SK-N-SH (cell line): ENCODE results near the gene LOC128125822.

ENCODE experiments used
- CTCF ChIA-PET: fragments of 300-600, 350-600 bp; formaldehyde crosslinking; extraction: SDS; loops from one replicate; lab custom pipeline; 2021; lab: Yijun Ruan, JAX
- POLR2A ChIA-PET: fragments of 350-600 bp; sonication (Branson Sonifier 250); formaldehyde crosslinking; extraction: SDS; loops from one replicate; lab custom pipeline; 2020; ENCODE audit warnings: antibody characterized with exemption, inconsistent platforms; lab: Yijun Ruan, JAX
- DNase-seq: peaks from one replicate; pipeline ENCODE4 v3.0.0; 2012
- H2AFZ ChIP-seq: fragments of 200-600 bp; sonication (generic); 2 replicates; pipeline ENCODE4 v1.8.1; 2016; ENCODE audit warnings: antibody characterized with exemption, mild to moderate bottlenecking, low read depth
- H3F3A ChIP-seq: fragments of 200-600 bp; sonication (generic); replicated peaks from 2 replicates; pipeline ENCODE3; 2016; ENCODE audit warnings: antibody characterized with exemption, mild to moderate bottlenecking; ENCODE audit not compliant: insufficient read depth
- H3K27ac ChIP-seq, 2 experiments: fragments of 200-500 bp in 1 of 2; fragments of 200-600 bp in 1 of 2; sonication (Bioruptor generic) in 1 of 2; sonication (generic), shearing (Covaris generic) in 1 of 2; 2 replicates each; pipeline versions ENCODE4 v1.5.1 to v1.6.1; 2014 to 2016; ENCODE audit warnings: low read depth in 2 of 2, inconsistent platforms in 1 of 2, low read length in 1 of 2, mild to moderate bottlenecking in 1 of 2, mixed read lengths in 1 of 2
- H3K27me3 ChIP-seq: fragments of 200-600 bp; sonication (generic), shearing (Covaris generic); 2 replicates; pipeline ENCODE4 v1.6.1; 2016; ENCODE audit warnings: mixed run types; ENCODE audit not compliant: insufficient read depth
- H3K36me3 ChIP-seq, 2 experiments: fragments of 200-500 bp in 1 of 2; fragments of 200-600 bp in 1 of 2; sonication (Bioruptor generic) in 1 of 2; sonication (generic) in 1 of 2; replicated peaks in 1 of 2; 2 replicates each; pipeline versions ENCODE3 to v1.5.1; 2014 to 2016; ENCODE audit warnings: low read length in 1 of 2, mild to moderate bottlenecking in 1 of 2; ENCODE audit not compliant: insufficient read depth in 2 of 2, control insufficient read depth in 1 of 2
- H3K4me1 ChIP-seq, 2 experiments: fragments of 200-500 bp in 1 of 2; fragments of 200-600 bp in 1 of 2; sonication (Bioruptor generic) in 1 of 2; sonication (generic), shearing (Covaris generic) in 1 of 2; 2 replicates each; pipeline versions ENCODE4 v1.5.1 to v1.6.1; 2014 to 2016; ENCODE audit warnings: low read depth in 1 of 2, low read length in 1 of 2, mixed run types in 1 of 2; ENCODE audit not compliant: insufficient read depth in 2 of 2, control insufficient read depth in 1 of 2
- H3K4me2 ChIP-seq: fragments of 200-600 bp; sonication (generic), shearing (Covaris generic); 2 replicates; pipeline ENCODE4 v1.6.1; 2017; ENCODE audit warnings: mixed run types
- H3K4me3 ChIP-seq, 2 experiments: fragments of 200-500 bp in 1 of 2; fragments of 200-600 bp in 1 of 2; sonication (Bioruptor generic) in 1 of 2; sonication (generic), shearing (Covaris generic) in 1 of 2; 2 replicates each; pipeline versions ENCODE4 v1.5.1 to v1.8.1; 2014 to 2016; ENCODE audit warnings: low read depth in 2 of 2, inconsistent platforms in 1 of 2, low read length in 1 of 2, mild to moderate bottlenecking in 1 of 2, mixed read lengths in 1 of 2, moderate library complexity in 1 of 2
- H3K79me2 ChIP-seq: fragments of 200-600 bp; sonication (generic); 2 replicates; pipeline ENCODE4 v1.8.1; 2017; ENCODE audit warnings: mild to moderate bottlenecking; ENCODE audit not compliant: insufficient read depth
- H3K9ac ChIP-seq: fragments of 200-600 bp; sonication (generic); 2 replicates; pipeline ENCODE4 v1.6.1; 2017; ENCODE audit warnings: mixed run types
- H3K9me2 ChIP-seq: fragments of 200-600 bp; sonication (generic); 2 replicates; pipeline ENCODE4 v1.6.1; 2017; ENCODE audit warnings: mixed run types
- H3K9me3 ChIP-seq: fragments of 200-600 bp; sonication (generic); 2 replicates; pipeline ENCODE4 v1.6.1; 2017; ENCODE audit warnings: mixed run types, mild to moderate bottlenecking, moderate library complexity
- H4K20me1 ChIP-seq: fragments of 200-600 bp; sonication (generic); 2 replicates; pipeline ENCODE4 v1.6.1; 2017; ENCODE audit warnings: mild to moderate bottlenecking, mixed run types; ENCODE audit not compliant: insufficient read depth
- CHD2 ChIP-seq: fragments of 150-350 bp; IDR thresholded peaks from 2 replicates; pipeline ENCODE4 v1.6.1; 2018; ENCODE audit warnings: low read length; ENCODE audit not compliant: partially characterized antibody
- CTCF ChIP-seq: fragments of 200-600 bp; sonication (generic); IDR thresholded peaks from 2 replicates; pipeline ENCODE4 v1.6.1; 2017; ENCODE audit warnings: antibody characterized with exemption, mild to moderate bottlenecking, moderate library complexity
- EP300 ChIP-seq, 2 experiments: IDR thresholded peaks; 2 replicates each; pipeline versions ENCODE4 v1.4.0 to v1.6.1; 2012; ENCODE audit warnings: borderline replicate concordance in 1 of 2, low read depth in 1 of 2, low read length in 1 of 2
- EZH2phosphoT487 ChIP-seq: fragments of 200-600 bp; sonication (generic); IDR thresholded peaks from 2 replicates; pipeline ENCODE4 v1.6.1; 2017; ENCODE audit warnings: low read depth, mixed run types, mild to moderate bottlenecking, antibody characterized with exemption, moderate library complexity, borderline replicate concordance
- FOSL2 ChIP-seq: IDR thresholded peaks from 2 replicates; pipeline ENCODE4 v1.4.0; 2012; ENCODE audit warnings: low read depth, mild to moderate bottlenecking, moderate library complexity, borderline replicate concordance
- FOXJ3 ChIP-seq: sonication (generic); formaldehyde crosslinking; IDR thresholded peaks from 2 replicates; pipeline ENCODE4 v1.5.1; 2020; ENCODE audit warnings: mild to moderate bottlenecking, missing genetic modification reagents
- FOXM1 ChIP-seq: IDR thresholded peaks from 2 replicates; pipeline ENCODE4 v1.4.0; 2012; ENCODE audit warnings: low read depth, mild to moderate bottlenecking
- GATA2 ChIP-seq: sonication (generic); formaldehyde crosslinking; IDR thresholded peaks from 2 replicates; pipeline ENCODE4 v1.5.0; 2020; ENCODE audit warnings: mild to moderate bottlenecking, missing genetic modification reagents
- IRF3 ChIP-seq: fragments of 150-350 bp; IDR thresholded peaks from 2 replicates; pipeline ENCODE4 v1.6.1; 2016; ENCODE audit warnings: mild to moderate bottlenecking, low read depth, low read length
- JUND ChIP-seq: IDR thresholded peaks from 2 replicates; pipeline ENCODE4 v1.4.0; 2012
- MAX ChIP-seq: IDR thresholded peaks from 2 replicates; pipeline ENCODE4 v1.4.0; 2012; ENCODE audit warnings: low read depth
- MEF2A ChIP-seq: IDR thresholded peaks from 2 replicates; pipeline ENCODE4 v1.4.0; 2012; ENCODE audit warnings: low read depth, borderline replicate concordance
- MXI1 ChIP-seq: IDR thresholded peaks from 2 replicates; pipeline ENCODE4 v1.6.1; 2012; ENCODE audit warnings: mild to moderate bottlenecking, low read depth, low read length, improper control_type of control experiment
- NFIC ChIP-seq: IDR thresholded peaks from 2 replicates; pipeline ENCODE4 v1.4.0; 2012; ENCODE audit warnings: borderline replicate concordance
- NRF1 ChIP-seq: IDR thresholded peaks from 2 replicates; pipeline ENCODE4 v1.6.1; 2012; ENCODE audit warnings: low read depth, mild to moderate bottlenecking, low read length
- PBX3 ChIP-seq: IDR thresholded peaks from 2 replicates; pipeline ENCODE4; 2012
- RAD21 ChIP-seq: IDR thresholded peaks from 2 replicates; pipeline ENCODE4 v1.6.1; 2012; ENCODE audit warnings: mild to moderate bottlenecking, low read length
- RFX5 ChIP-seq: IDR thresholded peaks from 2 replicates; pipeline ENCODE4 v1.6.1; 2012; ENCODE audit warnings: mild to moderate bottlenecking, improper control_type of control experiment, low read length
- RXRA ChIP-seq: IDR thresholded peaks from 2 replicates; pipeline ENCODE4 v1.4.0; 2012; ENCODE audit warnings: low read depth, mild to moderate bottlenecking, borderline replicate concordance
- SIN3A ChIP-seq: IDR thresholded peaks from 2 replicates; pipeline ENCODE4 v1.6.1; 2012; ENCODE audit warnings: low read depth, mild to moderate bottlenecking, low read length, moderate library complexity, borderline replicate concordance
- TAF1 ChIP-seq: IDR thresholded peaks from 2 replicates; pipeline ENCODE4 v1.6.1; 2012; ENCODE audit warnings: low read depth, mild to moderate bottlenecking, low read length, moderate library complexity, borderline replicate concordance
- TCF12 ChIP-seq: IDR thresholded peaks from 2 replicates; pipeline ENCODE4 v1.4.0; 2012
- USF1 ChIP-seq: IDR thresholded peaks from 2 replicates; pipeline ENCODE4 v1.4.0; 2012; ENCODE audit warnings: low read depth, borderline replicate concordance
- USF2 ChIP-seq: fragments of 150-350 bp; IDR thresholded peaks from 2 replicates; pipeline ENCODE4 v1.6.1; 2017; ENCODE audit warnings: antibody characterized with exemption, low read length, low read depth, borderline replicate concordance
- YY1 ChIP-seq: IDR thresholded peaks from 2 replicates; pipeline ENCODE4 v1.4.0; 2012; ENCODE audit warnings: low read depth, mild to moderate bottlenecking
- ZBTB33 ChIP-seq: IDR thresholded peaks from 2 replicates; pipeline ENCODE4 v1.4.0; 2012; ENCODE audit warnings: low read depth, borderline replicate concordance
- WGBS: methylation state at CpG from one replicate; pipeline ENCODE4 v1.1.6; 2017; ENCODE audit warnings: low lambda C conversion rate; 5-methylcytosine and 5-hydroxymethylcytosine counted together

Gene LOC128125822

GRCh38 chr6:63573899-63574553 is 1.7 kb downstream of the LOC128125822 start:
- Histone ChIP-seq H3K4me1 (peaks cover 0 to 5% of the 10 kb centered on the region in 2 experiments; a peak in 3 of 4 replicates), H3K4me2 (peak overlapping the region; percentile 80), H3F3A (peaks cover 5% of the 10 kb centered on the region), H3K4me3 (peak overlapping the region; percentile 72 to 95), H3K36me3 (peaks cover 27 to 30% of the 10 kb centered on the region in 2 experiments), H3K9ac (peak overlapping the region; percentile 97), H3K9me3 (no peaks in the 10 kb centered on the region), H3K79me2 (peaks cover 66% of the 10 kb centered on the region), H3K9me2 (no peaks in the 10 kb centered on the region), H4K20me1 (peaks cover 36% of the 10 kb centered on the region), H3K27ac (peak overlapping the region; percentile 89 to 98), H3K27me3 (no peaks in the 10 kb centered on the region), H2AFZ (no peak overlapping the region)
- 2% methylated on average over 10 of the region's 10 CpGs for WGBS
- peak; percentile 60 for DNase-seq
- ChIA-PET CTCF (interaction anchor here (0.7 to 2.3 kb wide), 24 partner anchors 9 to 255 kb away, joined by 3 to 26 read pairs (median 3); partner anchors contain the start of gene PHF3), POLR2A (interaction anchor here (1.2 to 1.5 kb wide), 3 partner anchors 62 to 243 kb away, joined by 3 to 10 read pairs (median 3); partner anchors contain the start of gene PHF3)
- TF ChIP-seq CHD2 (peak; percentile 19), RAD21 (peak; percentile 44), MXI1 (no peak; the same call in 1 of the 2 replicates), TAF1 (0 out of 2 replicates have a peak, but pooled peaks have one; percentile 34), RXRA (no peak), MAX (no peak), USF2 (no peak), RFX5 (no peak), SIN3A (no peak), FOXM1 (no peak), PBX3 (no peak), EP300 (IDR thresholded peaks at IDR 0.05; ENCODE audit: borderline replicate concordance in 1 of 2, low read depth in 1 of 2, low read length in 1 of 2) (no peak), EZH2phosphoT487 (no peak), IRF3 (no peak), ZBTB33 (no peak), YY1 (no peak), CTCF (peak; percentile 86), GATA2 (no peak), NRF1 (no peak), FOXJ3 (CRISPR knock-in tag) (no peak), USF1 (no peak), FOSL2 (no peak), TCF12 (no peak), NFIC (no peak), JUND (no peak), MEF2A (no peak)
